ENCODE data around the gene KRT34. TPM values are rescaled to one million over a fixed set of nuclear protein-coding genes. Genes with fewer than 3 reads are reported as not detected.

KRT34 gene
- total RNA-seq, 1 experiment from 2014 or later = not detected

- TF ChIP-seq ZBTB33 (IDR thresholded peaks at IDR 0.05; ENCODE audit: extremely low read depth, insufficient replicate concordance, low read length) (no peak), RAD21 (IDR thresholded peaks at IDR 0.05; ENCODE audit: low read depth) (no peak), ZFX (IDR thresholded peaks at IDR 0.05) (no peak), EZH2 (IDR thresholded peaks at IDR 0.05) (no peak), POLR2AphosphoS5 (IDR thresholded peaks at IDR 0.05; ENCODE audit: low read depth, low read length) (no peak), EZH2phosphoT487 (IDR thresholded peaks at IDR 0.05; ENCODE audit: borderline replicate concordance) (no peak), POLR2A (IDR thresholded peaks at IDR 0.05; ENCODE audit: borderline replicate concordance, extremely low read depth, insufficient read depth, insufficient read length) (no peak), TCF7L2 (IDR thresholded peaks at IDR 0.05; ENCODE audit: borderline replicate concordance, extremely low read depth, insufficient read depth, insufficient read length) (no peak), MAX (IDR thresholded peaks at IDR 0.05) (no peak), CTCF (IDR thresholded peaks at IDR 0.05 in 2 of 3, conservative IDR thresholded peaks at IDR 0.05 in 1 of 3; ENCODE audit: borderline replicate concordance in 1 of 3, insufficient read depth in 1 of 3, low read depth in 2 of 3, low read length in 2 of 3) (no peak), CBX3 (IDR thresholded peaks at IDR 0.05; ENCODE audit: low read depth) (no peak)
Observed at GRCh38 chr17:41377546-41377945, 4.6 kb downstream of the KRT34 start (continued).

- intact Hi-C loops (cut with micrococcal nuclease) = no loop called here
Observed at GRCh38 chr17:41369713-41370112, 12.4 kb downstream of the KRT34 start, which contains the start of gene KRT33B. TSS of gene KRT33B (minus strand) at chr17:41369813. CDS start at chr17:41369750, 63 bp downstream.

More at GRCh38 chr17:41369713-41370112, 12.4 kb downstream of the KRT34 start, which contains the start of gene KRT33B:
- Histone ChIP-seq H3K27me3 (ENCODE audit: insufficient read depth, low read length) (no peaks in the 10 kb centered on the region), H3K9ac (ENCODE audit: low read length) (no peak within 1 kb of the TSS), H3K4me2 (ENCODE audit: low read length) (no peak within 1 kb of the TSS), H3K9me3 (ENCODE audit: control insufficient read depth in 1 of 2, insufficient read depth in 1 of 2, low read depth in 1 of 2, low read length in 2 of 2) (no peaks in the 10 kb centered on the region), H3K36me3 (ENCODE audit: control insufficient read depth in 1 of 2, insufficient read depth in 2 of 2, low read length in 2 of 2) (no peaks in the 10 kb centered on the region), H3K4me3 (replicated peaks in 1 of 2; ENCODE audit: low read depth in 1 of 2, low read length in 2 of 2) (no peak within 1 kb of the TSS), H2AFZ (ENCODE audit: low read depth, low read length, poor library complexity, severe bottlenecking) (no peak within 1 kb of the TSS), H3K9me2 (ENCODE audit: insufficient read depth) (no peaks in the 10 kb centered on the region), H3K79me2 (ENCODE audit: insufficient read depth, low read length) (no peaks in the 10 kb centered on the region), H4K20me1 (ENCODE audit: insufficient read depth) (no peaks in the 10 kb centered on the region), H3K4me1 (ENCODE audit: control insufficient read depth in 1 of 2, insufficient read depth in 2 of 2, low read length in 2 of 2) (peaks cover 0 to 4% of the 10 kb centered on the region in 2 experiments; a peak in 1 of 4 replicates), H3K27ac (ENCODE audit: low read depth, low read length) (no peak within 1 kb of the TSS)
- ChIA-PET RAD21 (ENCODE audit: low non-redundant PET in 1 of 2, low total read pairs in 2 of 2, uncharacterized antibody in 2 of 2, unreplicated experiment in 2 of 2) (no interaction called here), CTCF (no interaction called here), POLR2A (no interaction called here)
- ATAC-seq (no peak), DNase-seq (ENCODE audit: low read depth, low spot score) (no peak)
- no TSS peak for BruUV-seq (replicated peaks)
- no peak for TF ChIP-seq MAX (IDR thresholded peaks at IDR 0.05)
- TF ChIP-seq EGR1 (IDR thresholded peaks at IDR 0.05; ENCODE audit: low read depth) = no peak
- no peak for TF ChIP-seq ELF1 (IDR thresholded peaks at IDR 0.05; ENCODE audit: borderline replicate concordance, low read depth)
- no peak for TF ChIP-seq POLR2A (IDR thresholded peaks at IDR 0.05; ENCODE audit: borderline replicate concordance, extremely low read depth, insufficient read depth, insufficient read length)

Data from HCT116 (cell line).